ENCODE data around the gene MSH5. TPM values are rescaled to one million over a fixed set of nuclear protein-coding genes. Genes with fewer than 3 reads are reported as not detected.

The MSH5 gene
- polyA plus RNA-seq, 1 donor (not counting 4 experiments of a cell fraction or from before 2014, with no cell fraction given): 14.8 TPM

GRCh38 chr6:31712296-31712695, 27.5 kb upstream of the MSH5 start:
- no peaks in the 10 kb centered on the region for H3K36me3 ChIP-seq (ENCODE audit: control insufficient read depth in 2 of 2, extremely low read depth in 1 of 2, insufficient read depth in 2 of 2, low read length in 2 of 2)
- dilution Hi-C loops (cut with MboI; ENCODE audit: extremely low pct_ligation_motif_present, low sequenced_read_pairs): no loop called here
- no peaks in the 10 kb centered on the region for H3K79me2 ChIP-seq (ENCODE audit: control insufficient read depth, insufficient read depth, low read length)
- no peak for TF ChIP-seq EZH2 (IDR thresholded peaks at IDR 0.05; ENCODE audit: low read length)
- TF ChIP-seq CTCF (optimal IDR thresholded peaks at IDR 0.05 in 1 of 3, IDR thresholded peaks at IDR 0.05 in 1 of 3, conservative IDR thresholded peaks at IDR 0.05 in 1 of 3; ENCODE audit: extremely low read depth in 1 of 3, insufficient read depth in 2 of 3, low read length in 3 of 3): peak; percentile 61 to 93 (median 74)
- H2AFZ ChIP-seq (ENCODE audit: control insufficient read depth, low read length): peak overlapping the region; percentile 83
- H3K4me3 ChIP-seq (ENCODE audit: control insufficient read depth in 2 of 3, extremely low read depth in 1 of 3, insufficient read depth in 2 of 3, low read depth in 1 of 3, low read length in 3 of 3): no peak overlapping the region
- H3K9me3 ChIP-seq (ENCODE audit: control insufficient read depth, low read depth, low read length): no peaks in the 10 kb centered on the region
- H3K27me3 ChIP-seq (ENCODE audit: control insufficient read depth, extremely low read depth, insufficient read depth, low read length): no peaks in the 10 kb centered on the region
- H3K27ac ChIP-seq (ENCODE audit: control insufficient read depth, insufficient read depth, low read length): no peak overlapping the region
- H3K4me2 ChIP-seq (ENCODE audit: control insufficient read depth, extremely low read depth, insufficient read depth, low read depth, low read length): peak overlapping the region; percentile 43
- peaks cover 22% of the 10 kb centered on the region for H3K4me1 ChIP-seq (ENCODE audit: control insufficient read depth, extremely low read depth, insufficient read depth, low read length)
- no peaks in the 10 kb centered on the region for H3K9me1 ChIP-seq (ENCODE audit: control insufficient read depth, extremely low read depth, insufficient read depth, low read length)
- DNase-seq (ENCODE audit: low read depth, low spot score) (no peak), FAIRE-seq (no peak)
- no peaks in the 10 kb centered on the region for H4K20me1 ChIP-seq (ENCODE audit: control insufficient read depth, extremely low read depth, insufficient read depth, low read length)
- H3K9ac ChIP-seq (ENCODE audit: control insufficient read depth, extremely low read depth, insufficient read depth, low read length): no peak overlapping the region

GRCh38 chr6:31713465-31713864, 26.3 kb upstream of the MSH5 start:
- no peak for TF ChIP-seq EZH2 (IDR thresholded peaks at IDR 0.05; ENCODE audit: low read length)
- no peak for TF ChIP-seq CTCF (optimal IDR thresholded peaks at IDR 0.05 in 1 of 3, IDR thresholded peaks at IDR 0.05 in 1 of 3, conservative IDR thresholded peaks at IDR 0.05 in 1 of 3; ENCODE audit: extremely low read depth in 1 of 3, insufficient read depth in 2 of 3, low read length in 3 of 3)
- Histone ChIP-seq H3K27ac (ENCODE audit: control insufficient read depth, insufficient read depth, low read length) (no peak overlapping the region), H3K79me2 (ENCODE audit: control insufficient read depth, insufficient read depth, low read length) (no peaks in the 10 kb centered on the region), H3K9me3 (ENCODE audit: control insufficient read depth, low read depth, low read length) (no peaks in the 10 kb centered on the region), H4K20me1 (ENCODE audit: control insufficient read depth, extremely low read depth, insufficient read depth, low read length) (no peaks in the 10 kb centered on the region), H3K4me3 (ENCODE audit: control insufficient read depth in 2 of 3, extremely low read depth in 1 of 3, insufficient read depth in 2 of 3, low read depth in 1 of 3, low read length in 3 of 3) (no peak overlapping the region), H3K4me2 (ENCODE audit: control insufficient read depth, extremely low read depth, insufficient read depth, low read depth, low read length) (no peak overlapping the region), H3K36me3 (ENCODE audit: control insufficient read depth in 2 of 2, extremely low read depth in 1 of 2, insufficient read depth in 2 of 2, low read length in 2 of 2) (no peaks in the 10 kb centered on the region), H3K9me1 (ENCODE audit: control insufficient read depth, extremely low read depth, insufficient read depth, low read length) (no peaks in the 10 kb centered on the region), H3K9ac (ENCODE audit: control insufficient read depth, extremely low read depth, insufficient read depth, low read length) (no peak overlapping the region), H3K4me1 (ENCODE audit: control insufficient read depth, extremely low read depth, insufficient read depth, low read length) (peaks cover 33% of the 10 kb centered on the region), H2AFZ (ENCODE audit: control insufficient read depth, low read length) (no peak overlapping the region), H3K27me3 (ENCODE audit: control insufficient read depth, extremely low read depth, insufficient read depth, low read length) (no peaks in the 10 kb centered on the region)
- FAIRE-seq (no peak), DNase-seq (ENCODE audit: low read depth, low spot score) (no peak)
- dilution Hi-C loops (cut with MboI; ENCODE audit: extremely low pct_ligation_motif_present, low sequenced_read_pairs): no loop called here

All from keratinocyte (primary cell).